Measurements from ENCODE around the gene SPEM2. TPM values are rescaled to one million over a fixed set of nuclear protein-coding genes. Genes with fewer than 3 reads are reported as not detected.

Gene SPEM2
- total and polyA plus RNA-seq, 4 donors, result not detected

- Histone ChIP-seq H3K36me3 (ENCODE audit: control insufficient read depth in 4 of 4, insufficient read depth in 3 of 4, low read depth in 1 of 4, low read length in 3 of 4) (no peaks in the 10 kb centered on the region), H3K4me1 (ENCODE audit: control insufficient read depth in 4 of 4, insufficient read depth in 4 of 4, low read length in 3 of 4) (peaks cover 4 to 8% (median 7%) of the 10 kb centered on the region in 4 donors), H3K27me3 (ENCODE audit: control insufficient read depth in 4 of 4, insufficient read depth in 4 of 4, low read length in 3 of 4) (no peaks in the 10 kb centered on the region), H3K9me3 (ENCODE audit: control insufficient read depth in 4 of 4, low read length in 3 of 4) (no peaks in the 10 kb centered on the region), H3K27ac (ENCODE audit: low read depth in 1 of 2, low read length in 2 of 2) (peak within 1 kb of the TSS; percentile 88 to 93), H3K9ac (ENCODE audit: low read depth in 1 of 2, low read length in 2 of 2) (peak within 1 kb of the TSS; percentile 82 to 94), H3K4me3 (ENCODE audit: low read depth in 1 of 3, low read length in 3 of 3) (peak within 1 kb of the TSS; percentile 50 to 91 (median 67))
- WGBS, result under 1% methylated on average over 49 of the region's 49 CpGs
- TF ChIP-seq MAX (IDR thresholded peaks at IDR 0.05), result no peak
- TF ChIP-seq JUND (IDR thresholded peaks at IDR 0.05), result peak; percentile 36 to 42
- TF ChIP-seq HNF4G (IDR thresholded peaks at IDR 0.05), result no peak
- TF ChIP-seq ZBTB33 (IDR thresholded peaks at IDR 0.05), result no peak
- no peak for TF ChIP-seq FOXA2 (IDR thresholded peaks at IDR 0.05)
- peak; percentile 98 for TF ChIP-seq SP1 (IDR thresholded peaks at IDR 0.05)
- TF ChIP-seq TAF1 (conservative IDR thresholded peaks at IDR 0.05), result peak; percentile 80
- no peak for TF ChIP-seq NR2F2 (IDR thresholded peaks at IDR 0.05)
- TF ChIP-seq FOXA1 (IDR thresholded peaks at IDR 0.05), result no peak
- TF ChIP-seq REST (IDR thresholded peaks at IDR 0.05), result peak; percentile 70
- TF ChIP-seq GABPA (IDR thresholded peaks at IDR 0.05 in 1 of 2, conservative IDR thresholded peaks at IDR 0.05 in 1 of 2), result peak in 1 of 2 donors; percentile 55
- peak; percentile 40 to 50 for TF ChIP-seq HNF4A (conservative IDR thresholded peaks at IDR 0.05)
- no peak for TF ChIP-seq CTCF (IDR thresholded peaks at IDR 0.05; ENCODE audit: low read depth, low read length, missing input control)
- TF ChIP-seq ATF3 (IDR thresholded peaks at IDR 0.05), result no peak
- peak in 1 of 2 donors; percentile 42 for TF ChIP-seq RXRA (IDR thresholded peaks at IDR 0.05)
- TF ChIP-seq EGR1 (IDR thresholded peaks at IDR 0.05; ENCODE audit: low read depth in 2 of 2), result peak in 1 of 2 donors; percentile 34
- no peak for TF ChIP-seq RAD21 (IDR thresholded peaks at IDR 0.05)
- peak; percentile 97 for TF ChIP-seq YY1 (IDR thresholded peaks at IDR 0.05)
- DNase-seq (ENCODE audit: low spot score), result peak; percentile 97
Observed at GRCh38 chr17:7403977-7404736, 21.3 kb upstream of the SPEM2 start, which contains the start of gene TMEM256. TMEM256 (minus strand) TSS chr17:7404097; CDS start chr17:7404084, 13 bp downstream.
